K562 (cell line): ENCODE measurements around the gene GALE.
A peak's percentile ranks its signal among the peaks of the same experiment; 100 is the strongest.

Source experiments
- CBFB ChIP-seq: sonication (generic); formaldehyde crosslinking; IDR thresholded peaks from 2 replicates; pipeline ENCODE4 v1.4.0; 2020; ENCODE audit warnings: mild to moderate bottlenecking, missing genetic modification reagents
- CBX5 ChIP-seq: IDR thresholded peaks from 2 replicates; pipeline ENCODE4 v1.6.1; 2014; ENCODE audit warnings: low read depth, borderline replicate concordance
- CEBPG ChIP-seq, 3 experiments: fragments of 200-800 bp in 1 of 3; sonication (Bioruptor generic) in 1 of 3; sonication (generic) in 1 of 3; formaldehyde crosslinking in 1 of 3; IDR thresholded peaks in 2 of 3; conservative IDR thresholded peaks in 1 of 3; 2 replicates each; pipeline versions ENCODE4 v1.6.1 to v1.8.0; 2016 to 2022; ENCODE audit warnings: missing compliant biosample characterization in 2 of 3, missing genetic modification characterization in 2 of 3, mild to moderate bottlenecking in 1 of 3, missing genetic modification reagents in 1 of 3
- CREM ChIP-seq: IDR thresholded peaks from 2 replicates; pipeline ENCODE4 v1.6.1; 2014; ENCODE audit warnings: antibody characterized with exemption, low read depth
- ESRRA ChIP-seq: fragments of 450-650 bp; IDR thresholded peaks from 2 replicates; pipeline ENCODE4 v1.6.1; 2014; ENCODE audit warnings: low read depth, mild to moderate bottlenecking, moderate library complexity, borderline replicate concordance
- FOS ChIP-seq: IDR thresholded peaks from 3 replicates; pipeline ENCODE4 v1.6.1; 2011; ENCODE audit not compliant: insufficient read length; ENCODE audit errors: extremely low read depth
- FOXA1 ChIP-seq: fragments of 450-650 bp; IDR thresholded peaks from 2 replicates; pipeline ENCODE4 v1.6.1; 2016; ENCODE audit warnings: mild to moderate bottlenecking, borderline replicate concordance
- GATAD2A ChIP-seq: fragments of 450-650 bp; IDR thresholded peaks from 2 replicates; pipeline ENCODE4 v1.6.1; 2017
- NR1H2 ChIP-seq: sonication (generic); formaldehyde crosslinking; IDR thresholded peaks from 2 replicates; pipeline ENCODE4 v1.4.0; 2020; ENCODE audit warnings: mild to moderate bottlenecking, missing genetic modification reagents
- POLR2A ChIP-seq: fragments of 450-650 bp; conservative IDR thresholded peaks from 2 replicates; pipeline ENCODE4 v1.6.1; 2016
- RCOR1 ChIP-seq, 2 experiments: IDR thresholded peaks; 2 replicates each; pipeline ENCODE4 v1.6.1; 2012; ENCODE audit warnings: low read depth in 2 of 2, low read length in 2 of 2, borderline replicate concordance in 1 of 2, improper control_type of control experiment in 1 of 2
- TF ChIP-seq, protein P1 (sequence below), 3 experiments: IDR thresholded peaks in 2 of 3; conservative IDR thresholded peaks in 1 of 3; 2 replicates each; pipeline ENCODE4 v1.5.1; 2011 to 2012; ENCODE audit warnings: low read length in 3 of 3, mild to moderate bottlenecking in 3 of 3, control low read depth in 2 of 3, improper control_type of control experiment in 1 of 3, inconsistent platforms in 1 of 3, low read depth in 1 of 3, mixed read lengths in 1 of 3, moderate library complexity in 1 of 3; ENCODE audit not compliant: insufficient read depth in 2 of 3
- TF ChIP-seq, protein P2 (sequence below), 2 experiments: fragments of 450-650 bp; formaldehyde crosslinking in 1 of 2; IDR thresholded peaks; 2 replicates each; pipeline versions ENCODE4 v1.4.0 to v1.6.1; 2014 to 2020; ENCODE audit warnings: mild to moderate bottlenecking in 2 of 2, borderline replicate concordance in 1 of 2, low read depth in 1 of 2

DNA sequence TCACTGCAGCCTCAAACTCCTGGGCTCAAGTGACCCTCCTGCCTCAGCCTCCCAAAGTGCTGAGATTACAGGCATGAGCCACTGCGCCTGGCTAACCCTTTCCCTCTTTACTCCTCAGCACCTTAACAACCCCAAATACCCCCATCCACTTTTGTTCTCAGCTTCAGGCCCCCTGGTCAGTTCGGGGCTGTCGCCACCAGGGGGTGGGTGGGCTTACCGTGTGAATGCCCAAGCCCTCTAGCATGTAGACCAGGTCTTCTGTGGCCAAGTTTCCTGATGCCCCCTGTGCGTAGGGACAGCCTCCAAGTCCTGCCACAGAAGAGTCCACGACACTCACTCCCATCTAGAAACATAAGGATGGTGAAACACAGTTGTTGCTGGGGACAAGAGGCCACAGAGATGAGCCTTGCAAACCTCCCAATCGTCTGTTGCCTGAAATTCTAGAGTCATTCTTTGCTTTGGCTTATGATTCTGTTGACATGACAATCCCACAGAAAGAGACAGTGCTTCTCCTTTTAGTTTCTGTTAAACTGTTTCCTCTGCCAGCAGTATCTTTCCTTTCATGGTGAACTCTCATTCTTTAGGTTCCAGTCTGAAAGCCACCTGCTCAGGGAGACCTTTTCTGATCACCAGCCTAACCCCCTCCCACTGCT is 3.8 kb upstream of the GALE start:
- TF ChIP-seq CBFB (CRISPR knock-in tag) (no peak), FOS (no peak), NR1H2 (CRISPR knock-in tag) (no peak), CEBPG (CRISPR knock-in tag; IDR thresholded peaks at IDR 0.05) (no peak), CEBPG (tag; conservative IDR thresholded peaks at IDR 0.05 in 1 of 2, IDR thresholded peaks at IDR 0.05 in 1 of 2) (no peak), CBX5 (no peak), GATAD2A (no peak), RCOR1 (IDR thresholded peaks at IDR 0.05; ENCODE audit: borderline replicate concordance in 1 of 2, low read depth in 2 of 2, low read length in 2 of 2) (no peak), POLR2A (no peak), CREM (no peak), ESRRA (no peak), FOXA1 (no peak)
- TF ChIP-seq, protein P1, sequence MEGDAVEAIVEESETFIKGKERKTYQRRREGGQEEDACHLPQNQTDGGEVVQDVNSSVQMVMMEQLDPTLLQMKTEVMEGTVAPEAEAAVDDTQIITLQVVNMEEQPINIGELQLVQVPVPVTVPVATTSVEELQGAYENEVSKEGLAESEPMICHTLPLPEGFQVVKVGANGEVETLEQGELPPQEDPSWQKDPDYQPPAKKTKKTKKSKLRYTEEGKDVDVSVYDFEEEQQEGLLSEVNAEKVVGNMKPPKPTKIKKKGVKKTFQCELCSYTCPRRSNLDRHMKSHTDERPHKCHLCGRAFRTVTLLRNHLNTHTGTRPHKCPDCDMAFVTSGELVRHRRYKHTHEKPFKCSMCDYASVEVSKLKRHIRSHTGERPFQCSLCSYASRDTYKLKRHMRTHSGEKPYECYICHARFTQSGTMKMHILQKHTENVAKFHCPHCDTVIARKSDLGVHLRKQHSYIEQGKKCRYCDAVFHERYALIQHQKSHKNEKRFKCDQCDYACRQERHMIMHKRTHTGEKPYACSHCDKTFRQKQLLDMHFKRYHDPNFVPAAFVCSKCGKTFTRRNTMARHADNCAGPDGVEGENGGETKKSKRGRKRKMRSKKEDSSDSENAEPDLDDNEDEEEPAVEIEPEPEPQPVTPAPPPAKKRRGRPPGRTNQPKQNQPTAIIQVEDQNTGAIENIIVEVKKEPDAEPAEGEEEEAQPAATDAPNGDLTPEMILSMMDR (IDR thresholded peaks at IDR 0.05 in 2 of 3, conservative IDR thresholded peaks at IDR 0.05 in 1 of 3; ENCODE audit: insufficient read depth in 2 of 3, low read depth in 1 of 3, low read length in 3 of 3), result peak; percentile 29 to 55 (median 54); a peak in 5 of 6 replicates
- TF ChIP-seq, protein P2, sequence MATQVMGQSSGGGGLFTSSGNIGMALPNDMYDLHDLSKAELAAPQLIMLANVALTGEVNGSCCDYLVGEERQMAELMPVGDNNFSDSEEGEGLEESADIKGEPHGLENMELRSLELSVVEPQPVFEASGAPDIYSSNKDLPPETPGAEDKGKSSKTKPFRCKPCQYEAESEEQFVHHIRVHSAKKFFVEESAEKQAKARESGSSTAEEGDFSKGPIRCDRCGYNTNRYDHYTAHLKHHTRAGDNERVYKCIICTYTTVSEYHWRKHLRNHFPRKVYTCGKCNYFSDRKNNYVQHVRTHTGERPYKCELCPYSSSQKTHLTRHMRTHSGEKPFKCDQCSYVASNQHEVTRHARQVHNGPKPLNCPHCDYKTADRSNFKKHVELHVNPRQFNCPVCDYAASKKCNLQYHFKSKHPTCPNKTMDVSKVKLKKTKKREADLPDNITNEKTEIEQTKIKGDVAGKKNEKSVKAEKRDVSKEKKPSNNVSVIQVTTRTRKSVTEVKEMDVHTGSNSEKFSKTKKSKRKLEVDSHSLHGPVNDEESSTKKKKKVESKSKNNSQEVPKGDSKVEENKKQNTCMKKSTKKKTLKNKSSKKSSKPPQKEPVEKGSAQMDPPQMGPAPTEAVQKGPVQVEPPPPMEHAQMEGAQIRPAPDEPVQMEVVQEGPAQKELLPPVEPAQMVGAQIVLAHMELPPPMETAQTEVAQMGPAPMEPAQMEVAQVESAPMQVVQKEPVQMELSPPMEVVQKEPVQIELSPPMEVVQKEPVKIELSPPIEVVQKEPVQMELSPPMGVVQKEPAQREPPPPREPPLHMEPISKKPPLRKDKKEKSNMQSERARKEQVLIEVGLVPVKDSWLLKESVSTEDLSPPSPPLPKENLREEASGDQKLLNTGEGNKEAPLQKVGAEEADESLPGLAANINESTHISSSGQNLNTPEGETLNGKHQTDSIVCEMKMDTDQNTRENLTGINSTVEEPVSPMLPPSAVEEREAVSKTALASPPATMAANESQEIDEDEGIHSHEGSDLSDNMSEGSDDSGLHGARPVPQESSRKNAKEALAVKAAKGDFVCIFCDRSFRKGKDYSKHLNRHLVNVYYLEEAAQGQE (IDR thresholded peaks at IDR 0.05; ENCODE audit: borderline replicate concordance), result no peak
- TF ChIP-seq, protein P2 (CRISPR knock-in tag; IDR thresholded peaks at IDR 0.05; ENCODE audit: low read depth), result no peak
